Prostate gland (tissue), 2 donors: ENCODE data around the gene TXLNG.

ENCODE experiments used
- CTCF ChIP-seq, 4 experiments: fragments of 200-600 bp in 2 of 4; fragments of 450-650 bp in 2 of 4; sonication (generic) in 2 of 4; IDR thresholded peaks; 1 replicate in 3 of 4; 2 replicates in 1 of 4; pipeline ENCODE4 v1.5.1; 2016 to 2019; ENCODE audit warnings: antibody characterized with exemption in 4 of 4, mild to moderate bottlenecking in 2 of 4, moderate library complexity in 2 of 4
- POLR2A ChIP-seq: fragments of 450-650 bp; IDR thresholded peaks from one replicate; pipeline ENCODE4 v1.6.1; 2016; ENCODE audit warnings: antibody characterized with exemption, mild to moderate bottlenecking
- POLR2AphosphoS5 ChIP-seq: sonication (generic); formaldehyde crosslinking; IDR thresholded peaks from one replicate; pipeline ENCODE4 v1.6.1; 2017; ENCODE audit warnings: antibody characterized with exemption

GRCh38 chrX:16750136-16750535 lies 36.1 kb upstream of the TXLNG start:
- no peak for TF ChIP-seq CTCF (IDR thresholded peaks at IDR 0.05)
- TF ChIP-seq POLR2A = no peak
- TF ChIP-seq POLR2AphosphoS5 = no peak
